MCF 10A (cell line): ENCODE measurements around the gene SPATA21. TPM values are rescaled to one million over a fixed set of nuclear protein-coding genes. Genes with fewer than 3 reads are reported as not detected.

ENCODE experiments used
- BruUV-seq: library from RNA; stranded (reverse); fragments of 400-500 nt; replicated peaks from 2 replicates; lab custom pipeline; 2021; lab: Mats Ljungman, UMichigan
- CTCF ChIA-PET: fragments of 300-600 bp; sonication (Branson Sonifier 250); formaldehyde crosslinking; extraction: SDS; loops from one replicate; lab custom pipeline; 2021; ENCODE audit warnings: antibody characterized with exemption, inconsistent platforms; lab: Yijun Ruan, JAX
- POLR2A ChIA-PET: fragments of 300-600, 350-650 bp; sonication (Branson Sonifier 250); formaldehyde crosslinking; extraction: SDS; loops from one replicate; lab custom pipeline; 2020; ENCODE audit warnings: antibody characterized with exemption, inconsistent platforms; lab: Yijun Ruan, JAX
- DNase-seq: peaks from one replicate; pipeline ENCODE4 v3.0.0-alpha.2; 2018; ENCODE audit not compliant: unreplicated experiment
- H3K27ac Mint-ChIP-seq: one replicate; pipeline ENCODE4 v1.8.0; 2022; ENCODE audit warnings: mild to moderate bottlenecking, low read depth, mixed read lengths; ENCODE audit not compliant: unreplicated experiment
- H3K27me3 Mint-ChIP-seq: one replicate; pipeline ENCODE4 v1.8.0; 2022; ENCODE audit warnings: mixed read lengths; ENCODE audit not compliant: insufficient read depth, unreplicated experiment
- H3K36me3 Mint-ChIP-seq: one replicate; pipeline ENCODE4 v1.8.0; 2022; ENCODE audit warnings: mild to moderate bottlenecking, moderate library complexity, mixed read lengths; ENCODE audit not compliant: insufficient read depth, unreplicated experiment
- H3K4me1 Mint-ChIP-seq: one replicate; pipeline ENCODE4 v1.8.0; 2022; ENCODE audit warnings: mixed read lengths; ENCODE audit not compliant: insufficient read depth, unreplicated experiment
- H3K4me3 Mint-ChIP-seq: one replicate; pipeline ENCODE4 v1.8.0; 2022; ENCODE audit warnings: mild to moderate bottlenecking, moderate library complexity, mixed read lengths; ENCODE audit not compliant: unreplicated experiment
- H3K9me3 Mint-ChIP-seq: one replicate; pipeline ENCODE4 v1.8.0; 2022; ENCODE audit warnings: mixed read lengths; ENCODE audit not compliant: unreplicated experiment
- CTCF ChIP-seq: fragments of 200-600 bp; IDR thresholded peaks from one replicate; pipeline ENCODE4 v1.8.0; 2022; ENCODE audit warnings: antibody characterized with exemption, mild to moderate bottlenecking; ENCODE audit not compliant: unreplicated experiment
- intact Hi-C: fragments of 100-400 bp; cut with micrococcal nuclease; formaldehyde crosslinking; loops from 2 replicates; pipeline ENCODE4 v1.14.1; 2022
- total RNA-seq: library from RNA; stranded (reverse); gene quantifications from 2 replicates; pipeline ENCODE4 v1.2.3, GENCODE V29; 2022

SPATA21 gene
- total RNA-seq, 1 experiment from 2014 or later: not detected

- Mint-ChIP-seq H3K27ac (no peak overlapping the region), H3K4me1 (peaks cover 11% of the 10 kb centered on the region), H3K27me3 (no peaks in the 10 kb centered on the region), H3K36me3 (peaks cover 47% of the 10 kb centered on the region), H3K4me3 (no peak overlapping the region), H3K9me3 (no peaks in the 10 kb centered on the region)
- ChIA-PET POLR2A (no interaction called here), CTCF (interaction anchor here (0.6 kb wide), 1 partner anchor 64 kb away, joined by 3 read pairs; no protein-coding TSS in a partner anchor)
- DNase-seq: no peak
- intact Hi-C loops: no loop called here
- TF ChIP-seq CTCF: no peak
- BruUV-seq: no TSS peak
These were observed 5.7 kb upstream of the SPATA21 start for GRCh38 chr1:16442941-16443340.

GRCh38 chr1:16442265-16442664 lies 5.0 kb upstream of the SPATA21 start:
- peaks cover 11% of the 10 kb centered on the region for H3K4me1 Mint-ChIP-seq
- no peaks in the 10 kb centered on the region for H3K27me3 Mint-ChIP-seq
- TF ChIP-seq CTCF: no peak
- peak overlapping the region; percentile 93 for H3K4me3 Mint-ChIP-seq
- peaks cover 40% of the 10 kb centered on the region for H3K36me3 Mint-ChIP-seq
- H3K9me3 Mint-ChIP-seq: no peaks in the 10 kb centered on the region
- DNase-seq: no peak
- BruUV-seq: no TSS peak
- CTCF ChIA-PET: no interaction called here
- intact Hi-C loops: no loop called here
- H3K27ac Mint-ChIP-seq: no peak overlapping the region
- POLR2A ChIA-PET: interaction anchor here (0.7 to 2.4 kb wide), 2 partner anchors 10 to 807 kb away, joined by 3 to 14 read pairs; no protein-coding TSS in a partner anchor

GRCh38 chr1:16441282-16441665 lies 4.0 kb upstream of the SPATA21 start:
- ChIA-PET POLR2A (interaction anchor here (0.9 to 2.4 kb wide), 14 partner anchors 10 to 464 kb away, joined by 3 to 14 read pairs (median 5); partner anchors contain the start of genes FBXO42, NBPF1 and SZRD1), CTCF (interaction anchor here (0.7 to 2.4 kb wide), 8 partner anchors 10 to 253 kb away, joined by 3 to 13 read pairs (median 4); no protein-coding TSS in a partner anchor)
- Mint-ChIP-seq H3K4me3 (peak overlapping the region; percentile 93), H3K27ac (peak overlapping the region; percentile 89), H3K36me3 (peaks cover 32% of the 10 kb centered on the region), H3K4me1 (peaks cover 11% of the 10 kb centered on the region), H3K27me3 (no peaks in the 10 kb centered on the region), H3K9me3 (no peaks in the 10 kb centered on the region)
- peak; percentile 17 for DNase-seq
- intact Hi-C loops: no loop called here
- no TSS peak for BruUV-seq
- no peak for TF ChIP-seq CTCF

GRCh38 chr1:16440470-16441281 lies 3.5 kb upstream of the SPATA21 start, which contains the start of gene NECAP2:
NECAP2 (plus strand) TSS chr1:16440724; CDS start chr1:16440762, 38 bp downstream.
- BruUV-seq: TSS peak; percentile 61
- ChIA-PET CTCF (interaction anchor here (0.7 to 2.4 kb wide), 20 partner anchors 10 to 252 kb away, joined by 3 to 13 read pairs (median 4); no protein-coding TSS in a partner anchor), POLR2A (interaction anchor here (0.7 to 2.4 kb wide), 19 partner anchors 9 to 465 kb away, joined by 3 to 14 read pairs (median 4); partner anchors contain the start of genes CPLANE2, FBXO42, NBPF1 and SZRD1)
- Mint-ChIP-seq H3K36me3 (peaks cover 26% of the 10 kb centered on the region), H3K4me1 (peaks cover 11% of the 10 kb centered on the region), H3K27ac (peak within 1 kb of the TSS; percentile 89), H3K27me3 (no peaks in the 10 kb centered on the region), H3K4me3 (peak within 1 kb of the TSS; percentile 93), H3K9me3 (no peaks in the 10 kb centered on the region)
- TF ChIP-seq CTCF: peak; percentile 89
- intact Hi-C loops: no loop called here
- peak; percentile 88 for DNase-seq
